AG08395 (cell line): ENCODE results near the gene SNX3.
"Not testable (repeated sequence)": the region's sequence is repeated elsewhere in the genome, so short reads cannot be mapped to it uniquely, and the experiment has no call there.

Experiments used
- DNase-seq: peaks from one replicate; pipeline ENCODE4 v3.0.0; 2012; ENCODE audit warnings: mixed read lengths, low spot score

SNX3 gene

DNA sequence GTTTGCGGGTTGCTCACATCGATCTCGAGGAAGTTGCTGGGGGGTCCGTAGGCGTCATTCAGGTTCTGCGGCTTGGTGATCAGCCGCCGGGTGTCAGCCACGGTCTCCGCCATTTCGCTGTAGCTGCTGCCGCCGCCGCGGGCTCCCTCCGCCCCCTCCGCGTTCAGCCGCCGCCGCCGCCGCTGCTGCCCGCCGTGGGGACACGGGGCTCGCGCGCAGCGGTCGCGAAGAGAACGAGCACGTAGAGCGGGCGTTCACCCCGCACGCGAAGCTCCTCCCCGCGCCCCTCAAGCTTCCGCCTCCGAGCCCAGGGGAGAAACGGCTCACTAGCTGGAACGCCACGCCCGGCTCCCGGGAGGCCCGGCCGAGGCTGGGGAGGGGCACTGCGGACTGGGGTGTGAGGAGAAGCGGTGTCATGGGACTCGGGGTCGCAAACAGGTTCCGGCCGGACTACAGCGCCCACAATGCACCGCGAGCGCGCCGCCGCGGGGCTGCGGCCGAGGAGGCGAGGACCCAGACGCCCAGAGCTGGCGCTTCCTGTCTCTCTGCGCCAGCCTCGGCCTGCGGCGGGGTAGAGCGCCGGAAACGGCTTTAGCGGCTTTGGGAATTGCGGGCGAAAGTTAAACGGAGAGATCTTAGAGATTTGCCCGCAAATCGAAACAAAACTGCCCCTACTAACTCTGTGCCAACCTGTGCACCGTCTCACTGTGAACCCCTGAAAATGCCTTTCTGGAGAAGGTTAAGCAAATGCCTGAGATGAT, at the start of gene SNX3:
SNX3 (minus strand) TSS at position 232 of the 761 bp plus-strand sequence; CDS start at position 113, 119 bp downstream.
- peak; percentile 96 for DNase-seq

DNA sequence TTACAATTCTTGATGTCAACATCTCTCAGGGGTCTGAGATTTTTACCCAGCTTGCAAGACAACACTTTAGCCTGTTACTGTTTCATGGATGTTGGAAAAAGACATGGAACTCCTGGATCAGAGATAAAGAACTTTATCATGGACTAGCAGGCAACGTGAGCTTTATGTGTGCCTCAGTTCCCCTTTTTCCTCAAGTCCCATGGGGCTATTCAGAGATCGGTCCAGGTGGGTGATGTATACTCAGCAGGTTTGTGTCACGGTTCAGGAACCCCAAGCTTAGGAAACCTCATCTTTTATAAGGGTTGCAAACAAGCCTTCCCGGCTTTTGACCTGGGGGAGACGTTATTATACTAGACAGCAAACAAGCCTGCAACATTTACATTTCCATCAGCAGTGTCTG, 49.0 kb upstream of the SNX3 start:
- no peak for DNase-seq

DNA sequence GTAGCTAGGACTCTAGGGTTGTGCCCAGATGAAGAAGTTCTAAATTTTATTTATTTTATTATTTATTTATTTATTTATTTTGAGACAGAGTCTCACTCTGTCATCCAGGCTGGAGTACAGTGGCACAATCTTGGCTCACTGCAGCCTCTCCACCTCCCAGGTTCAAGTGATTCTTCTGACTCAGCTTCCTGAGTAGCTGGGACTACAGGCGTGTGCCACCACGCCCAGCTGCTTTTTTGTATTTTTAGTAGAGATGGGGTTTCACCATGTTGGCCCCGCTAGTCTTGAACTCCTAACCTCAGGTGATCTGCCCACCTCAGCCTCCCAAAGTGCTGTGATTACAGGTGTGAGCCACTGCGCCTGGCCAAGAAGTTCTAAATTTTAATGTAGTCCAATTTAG, 47.8 kb upstream of the SNX3 start:
- not testable (repeated sequence) for DNase-seq

DNA sequence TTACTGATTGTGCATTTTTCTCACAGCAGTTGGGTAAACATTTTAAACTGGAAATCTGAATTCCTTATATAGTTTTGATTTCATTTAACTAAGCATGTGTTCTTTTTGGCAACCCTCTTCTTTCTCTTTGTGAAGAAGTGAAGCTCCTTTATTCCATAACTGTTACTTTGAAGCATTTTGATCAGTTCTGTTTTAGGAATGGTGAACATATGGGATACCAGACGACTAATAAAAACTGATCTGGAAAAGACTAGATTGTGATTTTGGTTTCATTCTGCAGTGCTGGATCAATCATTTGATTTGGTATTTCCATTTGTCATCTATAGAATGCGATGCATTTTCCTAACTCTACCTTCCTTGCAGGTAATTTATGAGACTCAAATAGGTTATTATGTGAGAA, 43.8 kb upstream of the SNX3 start:
- no peak for DNase-seq

DNA sequence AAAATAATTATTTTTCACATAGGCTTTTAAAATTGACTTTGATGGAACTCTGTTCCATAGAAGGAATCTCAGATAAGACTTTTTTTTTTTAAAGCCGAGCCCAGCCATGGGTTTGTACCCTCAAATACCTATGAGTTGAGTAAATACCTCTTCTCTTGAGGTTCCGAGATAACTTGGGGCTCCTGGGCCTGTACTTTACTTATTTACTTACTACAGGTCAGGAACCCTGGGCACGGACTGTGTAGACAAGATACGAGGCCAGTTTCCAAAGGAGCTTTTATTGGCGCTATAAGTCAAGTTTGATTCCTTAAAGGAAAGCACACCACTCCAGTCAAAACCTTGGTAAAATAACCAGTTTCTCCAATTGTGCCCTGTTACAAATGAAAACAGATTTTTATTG, 41.5 kb upstream of the SNX3 start:
- no peak for DNase-seq

DNA sequence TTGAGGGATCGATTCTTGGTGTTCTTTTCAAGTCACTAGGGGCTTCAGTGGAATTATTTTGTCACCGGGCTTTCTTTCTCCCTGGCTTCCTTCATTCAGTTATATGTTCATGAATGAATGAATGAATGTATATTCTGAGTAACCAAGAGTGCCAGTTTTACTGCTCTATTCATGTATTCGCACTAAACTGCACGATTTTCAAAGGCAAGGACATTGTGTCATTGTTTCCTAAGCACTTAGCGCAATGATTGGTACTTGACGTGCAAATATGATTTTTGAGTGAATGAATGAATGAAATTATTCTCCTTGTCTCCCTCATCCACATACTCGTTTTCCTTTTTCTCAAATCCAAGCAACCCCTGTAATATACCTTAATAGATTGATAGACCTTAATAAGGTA, 34.8 kb upstream of the SNX3 start:
- no peak for DNase-seq

DNA sequence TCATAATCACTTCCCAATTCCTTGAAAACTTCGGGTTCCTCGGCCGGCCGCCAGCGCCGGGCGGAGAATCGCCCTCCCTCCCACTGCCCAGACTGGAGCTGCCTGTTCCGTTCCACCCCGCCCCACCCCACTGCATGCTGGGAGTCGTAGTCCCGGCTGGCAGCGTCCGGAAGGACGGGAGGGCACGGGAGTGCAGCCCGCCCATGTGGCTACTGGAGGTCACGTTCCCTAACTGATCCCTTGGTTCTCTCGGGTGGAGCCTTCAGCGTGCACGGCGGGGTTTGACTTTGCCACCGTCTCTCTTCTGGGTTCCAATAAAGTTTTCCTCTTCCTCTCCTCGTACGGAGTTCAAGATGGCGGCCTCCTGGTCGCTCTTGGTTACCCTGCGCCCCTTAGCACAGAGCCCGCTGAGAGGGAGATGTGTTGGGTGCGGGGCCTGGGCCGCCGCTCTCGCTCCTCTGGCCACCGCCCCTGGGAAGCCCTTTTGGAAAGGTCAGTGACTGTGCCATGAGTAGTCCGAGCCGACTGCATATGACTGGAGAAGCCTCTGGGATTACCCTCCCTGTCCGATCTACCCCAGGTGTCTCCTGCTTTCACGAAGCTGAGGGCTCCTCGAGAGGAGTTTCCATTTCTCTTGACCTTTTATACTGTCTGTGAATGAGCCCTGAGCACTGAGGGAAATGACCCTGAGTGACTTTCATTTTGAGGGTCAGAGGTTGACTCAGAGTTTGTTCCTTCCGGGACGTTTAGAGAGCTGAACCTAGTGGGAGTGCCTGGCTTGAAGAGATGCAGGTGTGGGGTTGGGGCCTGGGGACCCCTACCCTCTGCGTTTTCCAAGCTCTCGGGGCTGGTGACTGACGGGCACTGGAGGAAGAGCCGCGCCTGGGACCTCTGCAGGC, 34.1 kb upstream of the SNX3 start, which contains the start of gene AFG1L:
AFG1L (plus strand) TSS at position 328 of the 899 bp plus-strand sequence; CDS start at position 354, 26 bp downstream.
- DNase-seq = peak; percentile 95

DNA sequence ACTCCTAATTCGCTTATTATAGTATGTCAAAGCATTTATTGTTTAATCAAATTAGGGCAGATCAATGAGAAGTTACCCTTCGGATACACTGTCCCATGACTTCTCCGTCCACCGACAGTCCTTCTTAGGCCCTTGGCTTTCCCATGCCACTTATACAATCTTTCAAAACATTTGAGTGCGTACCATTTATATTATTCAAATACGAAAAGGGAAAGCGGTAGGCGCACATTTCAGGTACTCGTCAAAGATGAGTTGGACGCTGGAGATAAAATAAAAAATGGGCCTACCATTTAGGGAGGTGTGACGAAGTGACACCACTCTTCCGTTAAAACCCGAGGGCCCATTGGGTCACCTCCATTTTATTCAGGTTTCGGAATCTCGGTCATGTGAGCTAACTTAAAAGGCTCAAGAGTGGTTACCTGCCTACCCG, 33.5 kb upstream of the SNX3 start:
- DNase-seq = no peak

DNA sequence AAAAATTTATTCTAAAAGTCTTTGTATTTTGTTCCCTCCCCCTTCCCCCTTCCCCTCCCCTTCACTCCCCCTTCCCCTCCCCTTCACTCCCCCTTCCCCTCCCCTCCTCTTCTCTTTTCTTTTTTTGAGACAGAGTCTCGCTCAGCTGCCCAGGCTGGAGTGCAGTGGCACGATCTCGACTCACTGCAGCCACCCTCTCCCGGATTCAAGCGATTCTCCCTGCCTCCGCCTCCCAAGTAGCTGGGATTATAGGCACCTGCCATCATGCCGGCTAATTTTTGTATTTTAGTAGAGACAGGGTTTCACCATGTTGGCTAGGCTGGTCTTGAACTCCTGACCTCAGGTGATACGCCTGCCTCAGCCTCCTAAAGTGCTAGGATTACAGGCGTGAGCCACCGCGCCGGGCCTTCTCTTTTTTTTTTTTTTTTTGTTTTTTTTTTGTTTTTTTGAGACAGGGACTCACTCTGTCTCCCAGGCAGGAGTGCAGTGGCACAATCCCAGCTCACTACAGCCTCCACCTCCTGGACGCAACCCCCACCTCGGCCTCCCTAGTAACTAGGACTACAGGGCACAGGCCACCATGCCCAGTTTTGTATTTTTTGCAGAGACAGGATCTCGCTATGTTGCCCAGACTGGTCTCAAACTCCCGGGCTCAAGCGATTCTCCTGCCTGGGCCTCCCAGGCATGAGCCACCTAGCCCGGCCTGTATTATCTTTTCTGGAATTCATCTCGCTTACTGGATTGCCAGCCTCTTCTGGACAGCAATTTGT, 32.9 kb upstream of the SNX3 start:
- DNase-seq = no peak

DNA sequence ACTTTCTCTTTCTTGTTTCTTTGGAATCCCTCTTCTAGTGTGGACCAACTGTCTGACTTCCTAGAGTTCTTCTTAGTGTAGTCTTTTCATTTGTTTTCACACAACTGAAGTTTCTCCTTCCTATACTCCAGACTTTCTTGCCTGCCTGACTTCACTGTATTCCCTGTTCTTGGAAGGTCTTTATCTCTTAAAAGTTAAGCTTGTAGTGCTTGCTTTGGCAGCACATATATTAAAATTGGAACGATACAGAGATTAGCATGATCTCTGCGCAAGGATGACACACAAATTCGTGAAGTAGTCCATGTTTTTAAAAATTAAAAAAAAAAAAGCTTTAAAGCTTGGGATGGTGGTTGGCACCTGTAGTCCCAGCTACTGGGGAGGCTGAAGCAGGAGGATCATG, 31.7 kb upstream of the SNX3 start:
- not testable (repeated sequence) for DNase-seq

DNA sequence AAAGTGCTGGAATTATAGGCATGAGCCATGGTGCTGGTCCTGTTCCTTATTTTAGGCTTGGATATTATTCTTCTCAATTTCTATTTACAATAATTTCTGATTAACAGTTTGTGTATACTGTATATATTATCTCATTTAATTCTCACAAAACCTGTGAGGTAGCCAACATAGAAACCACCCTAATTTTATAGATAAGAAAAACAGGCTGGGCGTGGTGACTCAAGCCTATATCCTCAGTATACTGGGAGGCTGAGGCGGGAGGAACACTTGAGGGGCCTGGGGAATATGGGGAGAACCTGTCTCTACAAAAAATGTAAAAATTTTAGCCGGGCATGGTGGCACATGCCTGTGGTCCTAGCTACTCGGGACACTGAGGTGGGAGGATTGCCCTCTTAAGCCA, 30.3 kb upstream of the SNX3 start:
- DNase-seq = no peak

DNA sequence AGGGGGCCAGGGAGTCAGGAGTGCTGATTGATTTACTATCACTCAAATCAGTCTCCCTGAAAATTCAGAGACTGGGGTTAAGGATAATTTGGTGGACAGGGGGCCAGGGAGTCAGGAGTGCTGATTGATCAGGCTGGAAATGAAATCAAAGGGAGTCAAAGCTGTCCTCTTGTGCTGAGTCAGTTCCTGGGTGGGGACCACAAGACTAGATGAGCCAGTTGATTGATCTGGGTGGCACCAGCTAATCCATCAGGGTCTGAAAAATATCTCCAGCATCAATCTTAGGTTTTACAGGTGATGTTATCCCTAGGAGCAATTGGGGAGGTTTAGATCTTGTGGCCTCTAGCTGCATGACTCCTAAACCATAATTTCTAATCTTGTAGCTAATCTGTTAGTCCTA, 27.9 kb upstream of the SNX3 start:
- DNase-seq = no peak

DNA sequence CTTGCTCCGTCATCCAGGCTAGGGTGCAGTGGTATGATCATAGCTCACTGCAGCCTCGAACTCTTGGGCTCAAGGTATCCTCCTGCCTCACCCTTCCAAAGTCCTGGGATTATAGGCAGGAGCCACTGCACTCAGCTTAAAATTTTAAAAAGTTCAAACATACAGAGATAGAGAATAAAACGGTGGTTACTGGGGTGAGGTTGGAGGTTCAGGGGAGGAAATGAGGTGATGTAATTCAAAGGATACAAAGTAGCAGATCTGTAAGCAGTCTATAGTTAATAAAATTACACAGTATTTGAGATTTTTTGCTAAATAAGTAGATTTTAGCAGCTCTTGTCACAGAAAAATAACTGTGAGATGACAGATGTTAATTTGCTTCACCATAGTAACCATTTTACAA, 26.5 kb upstream of the SNX3 start:
- DNase-seq = no peak

DNA sequence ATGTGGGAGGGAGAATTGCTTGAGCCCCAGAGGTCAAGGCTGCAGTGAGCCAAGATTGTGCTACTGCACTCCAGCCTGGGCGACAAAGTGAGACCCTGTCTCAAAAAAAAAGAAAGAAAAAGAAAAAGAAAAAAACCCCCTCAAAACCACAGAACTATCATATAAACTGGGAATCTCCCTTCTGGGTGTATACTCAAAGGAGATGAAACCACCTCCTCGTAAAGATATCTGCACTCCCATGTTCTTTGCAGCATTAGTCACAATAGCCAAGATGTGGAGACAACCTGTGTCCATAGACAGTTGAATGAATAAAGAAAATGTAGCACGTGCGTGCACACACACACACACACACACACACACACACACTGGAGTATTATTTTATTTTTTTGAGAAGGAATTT, 25.5 kb upstream of the SNX3 start:
- DNase-seq = no peak

DNA sequence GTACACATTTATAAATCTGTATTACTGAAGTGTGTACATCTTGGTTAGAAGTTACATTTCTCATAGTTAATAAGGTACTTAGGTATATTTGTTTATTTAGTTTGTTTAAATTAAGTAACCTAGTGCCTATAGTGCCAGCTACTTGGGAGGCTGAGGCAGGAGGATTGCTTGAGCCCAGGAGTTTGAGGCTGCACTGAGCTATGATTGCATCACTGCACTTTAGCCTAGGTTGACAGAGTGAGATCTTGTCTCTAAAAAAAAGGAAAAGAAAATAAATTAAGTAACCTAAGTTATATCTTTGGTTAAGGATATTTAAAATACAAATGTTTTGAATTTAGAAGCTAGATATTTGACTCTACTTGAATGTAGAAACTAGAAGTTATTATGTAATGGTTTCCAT, 24.5 kb upstream of the SNX3 start:
- no peak for DNase-seq

DNA sequence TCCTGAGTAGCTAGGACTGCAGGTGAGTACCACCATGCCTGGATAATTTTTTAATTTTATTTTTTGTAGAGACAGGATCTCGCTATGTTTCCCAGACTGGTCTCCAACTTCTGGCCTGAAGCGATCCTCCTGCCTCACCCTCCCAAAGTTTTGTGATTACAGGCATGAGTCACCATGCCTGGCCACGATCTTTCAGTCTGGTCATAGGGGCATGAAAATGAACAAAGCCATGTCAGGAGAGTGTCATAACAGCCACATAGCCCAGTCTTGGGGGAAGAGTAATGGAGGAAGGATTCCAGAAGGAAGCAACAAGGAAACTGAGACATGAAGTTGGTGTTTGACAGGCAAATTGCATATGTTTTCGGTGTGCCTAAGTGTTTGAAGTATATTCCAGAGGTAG, 17.0 kb upstream of the SNX3 start:
- DNase-seq = no peak

DNA sequence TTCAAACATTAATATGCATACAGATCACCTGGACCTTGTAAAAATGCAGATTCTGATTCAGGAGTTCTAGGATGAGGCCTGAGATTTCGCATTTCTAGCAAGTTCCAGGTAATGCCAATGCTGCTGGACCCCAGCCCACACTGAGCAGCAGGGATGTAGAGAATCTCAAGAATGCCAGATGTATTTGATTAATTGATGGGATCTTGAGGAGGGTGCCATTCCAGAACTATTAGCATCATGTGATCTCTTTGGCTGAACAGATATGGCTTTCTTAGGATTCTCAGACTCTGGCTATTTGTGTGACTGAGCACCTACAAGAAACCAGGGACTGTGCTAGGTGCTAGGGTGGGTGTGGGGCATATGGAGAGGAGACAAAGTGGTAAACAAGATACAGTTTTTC, 16.5 kb upstream of the SNX3 start:
- no peak for DNase-seq

DNA sequence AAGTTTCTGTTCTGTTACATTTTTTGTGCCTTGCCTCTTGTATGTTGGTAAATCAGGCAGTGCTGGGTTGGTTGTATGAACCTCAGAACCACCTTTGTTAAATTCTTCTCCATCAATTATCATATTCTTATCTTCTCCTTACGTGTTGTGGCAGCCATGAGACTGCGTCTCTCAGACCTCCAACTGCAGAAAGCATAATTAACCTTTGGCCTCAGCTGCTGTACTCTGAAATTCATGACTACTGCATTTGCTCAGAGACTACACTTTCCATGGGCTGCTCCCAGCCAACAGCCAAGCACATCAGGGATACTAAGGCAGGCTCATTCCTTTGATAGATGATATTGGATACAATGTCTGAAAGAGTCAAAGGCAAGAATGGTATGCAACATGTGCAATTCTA, 15.1 kb upstream of the SNX3 start:
- DNase-seq = no peak

DNA sequence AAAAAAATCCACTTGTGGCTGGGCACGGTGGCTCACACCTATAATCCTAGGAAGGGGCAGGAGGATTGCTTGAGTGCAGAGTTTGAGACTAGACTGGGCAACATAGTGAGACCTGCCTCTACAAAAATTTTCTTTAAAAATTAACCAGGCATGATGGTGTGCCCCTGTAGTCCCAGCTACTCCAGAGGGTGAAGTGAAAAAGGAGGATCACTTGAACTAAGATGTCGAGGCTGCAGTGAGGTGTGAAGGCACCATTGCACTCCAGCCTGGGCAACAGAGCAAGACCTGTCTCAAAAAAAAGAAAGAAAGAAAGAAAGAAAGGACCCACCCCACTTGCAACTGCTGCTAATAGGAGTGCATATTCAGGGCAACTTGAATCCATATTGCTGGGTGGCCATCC, 13.7 kb upstream of the SNX3 start:
- no peak for DNase-seq

DNA sequence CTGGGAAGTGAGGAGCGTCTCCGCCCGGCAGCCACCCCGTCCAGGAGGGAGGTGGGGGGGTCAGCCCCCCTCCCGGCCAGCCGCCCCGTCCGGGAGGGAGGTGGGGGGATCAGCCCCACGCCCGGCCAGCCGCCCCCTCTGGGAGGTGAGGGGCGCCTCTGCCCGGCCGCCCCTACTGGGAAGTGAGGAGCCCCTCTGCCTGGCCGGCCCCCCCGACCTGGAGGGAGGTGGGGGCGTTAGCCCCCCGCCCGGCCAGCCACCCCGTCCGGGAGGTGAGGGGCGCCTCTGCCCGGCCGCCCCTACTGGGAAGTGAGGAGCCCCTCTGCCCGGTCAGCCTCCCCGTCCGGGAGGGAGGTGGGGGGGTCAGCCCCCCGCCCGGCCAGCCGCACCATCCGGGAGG, 9.1 kb upstream of the SNX3 start:
- DNase-seq = not testable (repeated sequence)

DNA sequence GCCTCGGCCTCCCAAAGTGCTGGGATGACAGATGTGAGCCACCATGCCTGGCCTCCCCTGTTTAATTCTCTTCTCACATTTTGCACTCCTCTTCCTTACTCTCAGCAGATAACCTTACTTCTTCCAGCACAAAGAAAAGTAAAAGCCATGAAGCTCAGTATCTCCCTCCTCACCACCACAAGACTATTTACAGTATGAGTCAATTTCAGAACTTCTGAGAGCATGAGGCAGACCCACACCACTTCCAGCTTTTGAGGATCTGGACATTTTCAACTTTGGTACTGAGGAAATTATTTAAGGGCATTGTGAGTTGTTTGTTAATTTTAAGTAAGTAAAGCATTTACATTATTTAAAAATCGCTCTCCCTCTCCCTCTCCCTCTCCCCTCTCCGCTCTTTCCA, 8.0 kb upstream of the SNX3 start:
- no peak for DNase-seq

DNA sequence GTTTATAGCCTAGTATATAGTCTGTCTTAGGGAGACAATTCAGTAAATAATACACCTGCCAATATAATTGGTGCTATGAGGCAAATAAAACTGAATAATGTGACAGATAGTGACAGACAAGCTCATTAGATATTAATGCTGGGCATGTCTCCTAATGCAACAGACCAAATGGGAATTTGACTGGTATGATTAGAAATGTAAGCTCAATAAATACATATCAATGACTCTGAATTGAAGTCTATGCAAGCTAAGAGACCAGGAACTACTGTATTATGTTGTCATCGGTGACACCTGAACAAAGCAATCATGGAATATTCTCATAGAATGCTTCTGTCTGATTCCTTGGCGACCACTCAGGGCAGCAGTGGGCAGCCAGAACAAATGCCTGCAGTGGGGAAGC, 2.5 kb upstream of the SNX3 start:
- DNase-seq = no peak
